Measurements from ENCODE around the gene PNMA3.
"Not testable (repeated sequence)": the region's sequence is repeated elsewhere in the genome, so short reads cannot be mapped to it uniquely, and the experiment has no call there.

Gene PNMA3, protein sequence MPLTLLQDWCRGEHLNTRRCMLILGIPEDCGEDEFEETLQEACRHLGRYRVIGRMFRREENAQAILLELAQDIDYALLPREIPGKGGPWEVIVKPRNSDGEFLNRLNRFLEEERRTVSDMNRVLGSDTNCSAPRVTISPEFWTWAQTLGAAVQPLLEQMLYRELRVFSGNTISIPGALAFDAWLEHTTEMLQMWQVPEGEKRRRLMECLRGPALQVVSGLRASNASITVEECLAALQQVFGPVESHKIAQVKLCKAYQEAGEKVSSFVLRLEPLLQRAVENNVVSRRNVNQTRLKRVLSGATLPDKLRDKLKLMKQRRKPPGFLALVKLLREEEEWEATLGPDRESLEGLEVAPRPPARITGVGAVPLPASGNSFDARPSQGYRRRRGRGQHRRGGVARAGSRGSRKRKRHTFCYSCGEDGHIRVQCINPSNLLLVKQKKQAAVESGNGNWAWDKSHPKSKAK

GRCh38 chrX:153055871-153056749 is at the start of gene PNMA3:
Gene PNMA3 (plus strand): TSS chrX:153056470. CDS start chrX:153057056, 586 bp downstream.
- no peak for DNase-seq

DNA sequence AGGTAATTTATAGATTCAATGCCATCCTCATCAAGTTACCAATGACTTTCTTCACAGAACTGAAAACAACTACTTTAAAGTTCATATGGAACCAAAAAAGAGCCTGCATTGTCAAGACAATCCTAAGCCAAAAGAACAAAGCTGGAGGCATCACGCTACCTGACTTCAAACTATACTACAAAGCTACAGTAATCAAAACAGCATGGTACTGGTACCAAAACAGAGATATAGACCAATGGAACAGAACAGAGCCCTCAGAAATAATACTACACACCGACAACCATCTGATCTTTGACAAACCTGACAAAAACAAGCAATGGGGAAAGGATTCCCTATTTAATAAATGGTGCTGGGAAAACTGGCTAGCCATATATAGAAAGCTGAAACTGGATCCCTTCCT is 39.1 kb upstream of the PNMA3 start:
- not testable (repeated sequence) for DNase-seq

- no peak for DNase-seq
Measured at GRCh38 chrX:153019166-153019565, 37.1 kb upstream of the PNMA3 start.

DNA sequence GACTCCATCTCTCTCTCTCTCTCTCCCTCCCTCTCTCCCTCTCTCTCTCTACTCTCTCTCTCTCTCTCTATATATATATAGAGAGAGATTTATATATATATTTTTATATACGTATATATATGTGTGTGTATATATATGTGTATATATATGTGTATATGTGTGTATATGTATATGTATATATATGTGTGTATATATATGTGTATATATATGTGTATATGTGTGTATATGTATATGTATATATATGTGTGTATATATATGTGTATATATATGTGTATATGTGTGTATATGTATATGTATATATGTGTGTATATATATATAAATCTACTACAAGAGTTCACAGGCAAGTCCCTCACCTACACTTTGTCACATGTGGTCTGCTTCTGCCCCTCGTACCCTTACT is 29.8 kb upstream of the PNMA3 start:
- not testable (repeated sequence) for DNase-seq

- not testable (repeated sequence) for DNase-seq
Measured at GRCh38 chrX:153028487-153028886, 27.8 kb upstream of the PNMA3 start.

DNA sequence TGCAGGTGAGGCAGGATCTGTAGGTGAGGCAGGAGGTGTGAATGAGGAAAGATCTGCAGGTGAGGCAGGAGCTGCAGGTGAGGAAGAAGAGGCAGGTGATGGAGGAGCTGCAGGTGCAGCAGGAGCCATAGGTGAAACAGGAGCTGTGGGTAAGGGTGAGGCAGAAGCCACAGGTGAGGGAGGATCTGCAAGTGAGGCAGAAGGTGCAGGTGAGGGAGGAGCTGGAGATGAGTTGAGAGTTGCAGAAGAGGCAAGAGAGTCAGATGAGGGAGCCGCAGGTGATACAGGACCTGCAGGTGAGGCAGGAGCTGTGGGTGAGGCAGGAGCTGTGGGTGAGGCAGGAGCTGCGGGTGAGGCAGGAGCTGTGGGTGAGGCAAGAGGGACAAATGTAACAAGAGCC is 27.1 kb upstream of the PNMA3 start:
- DNase-seq: no peak

GRCh38 chrX:153029875-153030274 is 26.4 kb upstream of the PNMA3 start:
- no peak for DNase-seq

GRCh38 chrX:153030801-153031200 is 25.5 kb upstream of the PNMA3 start:
- DNase-seq: no peak

- peak; percentile 62 for DNase-seq
Measured at GRCh38 chrX:153032397-153033118, 23.7 kb upstream of the PNMA3 start.

GRCh38 chrX:153049093-153049492 is 7.2 kb upstream of the PNMA3 start:
- DNase-seq: no peak

DNA sequence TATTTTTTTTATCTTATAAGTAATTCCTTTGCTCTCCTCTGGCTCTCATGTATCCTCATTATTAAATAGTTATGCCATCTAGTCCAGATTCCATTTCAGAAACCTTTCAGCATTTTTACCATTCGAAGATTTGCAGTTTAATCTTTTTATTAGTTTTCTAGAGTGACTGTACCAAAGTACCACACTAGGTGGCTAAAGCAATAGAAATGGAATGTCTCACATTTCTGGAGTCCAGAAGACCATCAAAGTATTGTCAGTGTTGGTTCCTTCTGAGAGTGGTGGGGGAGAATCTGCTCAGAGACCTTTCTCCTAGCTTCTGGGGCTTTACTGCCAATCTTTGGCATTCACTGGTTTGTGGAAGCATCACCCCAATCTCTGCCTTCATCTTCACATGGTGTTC is 3.7 kb upstream of the PNMA3 start:
- no peak for DNase-seq

- DNase-seq: no peak
Measured at GRCh38 chrX:153057281-153057680, 1.0 kb downstream of the PNMA3 start.

- DNase-seq: no peak
Measured at GRCh38 chrX:153059191-153060094, 3.2 kb downstream of the PNMA3 start.

DNA sequence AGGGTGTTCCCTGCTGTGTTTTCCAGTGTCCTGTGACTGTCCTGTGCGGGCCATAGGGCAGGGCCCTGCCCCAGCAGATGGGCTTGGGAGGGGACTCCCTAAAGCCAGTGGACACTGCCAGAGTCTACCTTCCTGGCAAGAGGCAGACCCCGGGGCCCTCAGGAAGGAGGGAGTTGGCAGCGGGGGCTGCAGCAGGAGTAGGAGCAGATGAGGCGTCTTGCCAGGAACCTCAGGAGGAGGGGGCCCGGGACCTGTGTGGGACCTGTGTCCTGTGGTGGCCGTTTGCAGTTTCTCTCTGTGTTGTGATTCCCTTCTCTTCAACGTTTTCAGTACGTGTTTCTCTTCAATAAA is 3.8 kb downstream of the PNMA3 start:
- DNase-seq: no peak

DNA sequence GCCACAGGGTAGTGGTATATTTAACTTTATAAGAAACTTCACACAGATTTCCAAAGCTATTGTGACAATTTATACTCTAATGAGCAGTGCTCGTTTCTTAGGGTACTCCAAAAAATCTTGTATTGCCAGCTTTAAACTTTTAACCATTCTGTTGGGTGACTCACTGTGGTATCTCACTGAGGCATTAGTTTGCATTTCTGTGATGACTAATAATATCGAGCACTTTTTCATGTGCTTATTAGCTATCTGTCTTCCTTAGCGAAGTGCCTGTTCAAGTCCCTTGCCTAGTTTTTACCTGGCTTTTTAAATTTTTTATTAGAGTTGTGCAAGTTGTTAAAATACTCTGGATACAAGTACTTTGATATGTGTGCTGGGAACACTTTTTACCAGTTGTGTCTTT is 5.5 kb downstream of the PNMA3 start:
- no peak for DNase-seq

DNA sequence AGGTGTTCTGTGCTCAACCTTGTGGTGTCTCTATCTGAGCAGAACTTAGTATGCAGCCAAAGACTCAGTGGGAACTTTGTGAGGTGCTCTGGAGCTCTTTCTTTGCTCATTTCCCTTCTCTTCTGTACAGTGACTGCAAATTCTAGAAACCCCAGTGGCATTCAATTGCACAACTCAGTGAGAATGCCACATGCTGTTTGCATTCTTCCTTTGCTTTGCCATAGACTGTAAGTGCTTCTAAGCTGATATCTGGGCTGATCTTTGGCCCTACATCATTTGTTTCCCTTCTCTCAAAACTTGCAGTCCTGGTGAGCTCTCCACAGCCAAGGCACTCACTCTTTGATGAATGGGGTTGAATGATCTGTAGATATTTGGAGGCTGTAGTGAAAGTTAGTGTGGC is 7.0 kb downstream of the PNMA3 start:
- DNase-seq: no peak

GRCh38 chrX:153064061-153064460 is 7.8 kb downstream of the PNMA3 start:
- DNase-seq: no peak

GRCh38 chrX:153065389-153065788 is 9.1 kb downstream of the PNMA3 start:
- no peak for DNase-seq

DNA sequence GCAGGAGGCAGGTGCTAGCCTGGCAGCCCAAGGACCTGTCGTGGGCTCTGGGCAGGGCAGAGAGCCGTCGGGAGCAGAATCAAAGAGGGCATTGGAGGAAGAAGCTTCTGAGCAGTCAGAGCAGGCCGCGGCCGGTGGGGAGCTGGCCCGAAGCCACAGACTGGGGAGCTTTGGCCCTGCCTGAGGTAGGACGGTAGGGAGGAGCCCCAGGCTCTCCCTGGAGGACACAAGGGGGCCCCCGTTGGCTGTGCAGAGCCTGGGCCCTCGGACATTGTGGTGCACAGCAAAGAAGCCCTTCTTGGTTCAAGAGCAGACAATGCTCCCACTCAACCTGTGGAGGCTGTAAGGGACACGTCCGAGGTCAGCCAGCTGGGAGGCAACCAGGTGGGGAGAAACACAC is 10.1 kb downstream of the PNMA3 start:
- not testable (repeated sequence) for DNase-seq

DNA sequence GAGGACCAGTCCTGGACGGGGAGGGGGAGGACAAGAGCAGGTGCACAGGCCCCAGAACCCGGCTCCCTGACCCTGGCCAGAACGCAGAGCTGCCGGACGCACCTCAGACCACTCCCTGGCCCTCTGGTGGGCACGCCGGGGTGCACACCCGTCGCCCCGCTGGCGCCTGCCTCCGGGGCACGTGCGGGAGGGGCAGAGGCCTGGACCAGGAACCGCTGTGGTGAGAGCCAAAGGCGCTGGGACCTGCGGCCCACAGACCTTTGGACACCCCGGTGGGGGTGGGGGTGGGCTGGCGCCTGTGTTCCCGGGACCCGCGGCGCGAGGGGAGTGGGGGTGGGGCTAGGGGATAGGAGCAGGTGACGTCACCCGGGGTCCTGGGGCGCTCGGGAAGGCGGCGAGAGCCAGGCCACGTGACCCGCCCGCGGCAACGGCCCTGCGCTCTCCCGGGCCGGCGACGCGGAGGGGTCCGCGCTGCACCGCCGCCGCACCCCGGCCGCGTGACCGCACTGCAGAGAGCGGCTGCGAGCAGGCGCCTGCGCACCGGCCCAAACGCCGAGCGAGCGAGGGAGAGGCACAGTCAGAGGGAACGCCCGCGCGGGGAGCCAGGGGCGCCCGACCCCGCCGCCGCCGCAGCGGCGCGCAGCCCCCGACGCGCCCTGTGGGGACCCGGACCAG is 15.8 kb downstream of the PNMA3 start, which contains the start of gene PNMA6A:
Gene PNMA6A, plus strand, starts transcription at position 546 of the 675 bp plus-strand sequence. CDS start 609 bp downstream, outside the sequence.
- DNase-seq: not testable (repeated sequence)

DNA sequence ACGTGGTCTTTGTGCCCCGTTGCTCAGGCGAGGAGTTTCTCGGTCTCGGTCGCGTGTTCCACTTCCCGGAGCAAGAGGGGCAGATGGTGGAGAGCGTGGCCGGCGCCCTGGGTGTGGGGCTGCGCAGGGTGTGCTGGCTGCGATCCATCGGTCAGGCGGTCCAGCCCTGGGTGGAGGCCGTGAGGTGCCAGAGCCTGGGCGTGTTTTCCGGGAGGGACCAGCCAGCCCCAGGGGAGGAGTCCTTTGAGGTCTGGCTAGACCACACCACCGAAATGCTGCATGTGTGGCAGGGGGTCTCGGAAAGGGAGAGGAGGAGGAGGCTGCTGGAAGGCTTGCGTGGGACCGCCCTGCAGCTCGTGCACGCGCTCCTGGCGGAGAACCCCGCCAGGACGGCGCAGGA is 17.1 kb downstream of the PNMA3 start:
- DNase-seq: not testable (repeated sequence)

Data from activated CD4-positive, alpha-beta T cell treated with anti-CD3 and anti-CD28 coated beads, Interleukin-2, amount 50 U/mL, for 1 hour (primary cell).